ENCODE results near the gene PLCB2. TPM values are rescaled to one million over a fixed set of nuclear protein-coding genes. Genes with fewer than 3 reads are reported as not detected.

PLCB2 gene
- total and polyA plus RNA-seq, 5 experiments from 2014 or later = 14.5 to 166 (median 23.0) TPM

DNA sequence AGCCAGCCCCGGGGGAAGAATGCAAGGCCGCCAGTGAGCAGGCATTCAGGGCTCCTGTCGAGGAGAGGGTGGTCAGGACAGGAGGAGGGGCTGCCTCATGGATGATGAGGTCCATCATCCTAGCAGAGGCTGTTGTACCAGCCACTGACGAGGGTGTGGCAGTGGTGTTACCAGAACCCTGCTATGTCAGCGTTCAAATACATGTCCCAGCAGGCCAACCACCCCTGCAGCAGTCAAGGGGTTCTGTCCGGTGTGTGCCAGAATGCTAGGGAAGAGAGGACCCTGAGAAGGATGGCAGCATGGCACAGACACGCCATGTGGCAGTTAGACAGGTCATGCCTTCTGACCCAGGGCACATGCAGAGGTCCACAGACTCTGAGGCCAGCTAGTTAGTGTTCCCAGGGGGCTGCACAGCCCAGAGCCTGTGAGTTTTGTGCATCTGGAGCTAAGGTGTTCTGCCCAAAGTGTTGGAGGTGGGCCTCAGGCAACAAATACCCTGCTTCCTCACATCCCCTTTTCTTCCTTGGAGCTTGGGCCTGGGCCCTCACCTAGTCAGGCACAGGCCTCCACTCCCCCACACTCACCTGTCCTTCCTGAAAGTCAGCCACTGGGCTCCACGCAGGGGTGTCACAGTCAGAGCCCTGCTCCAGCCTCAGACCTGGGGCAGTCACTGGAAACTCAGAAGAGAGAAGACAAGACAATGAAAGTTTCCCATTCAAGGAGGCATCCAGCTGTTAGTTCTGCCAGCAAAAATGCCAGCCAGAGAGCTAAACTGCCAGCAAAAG, 61.0 kb downstream of the PLCB2 start:
- DNase-seq (no peak), ATAC-seq (no peak)
- Mint-ChIP-seq H3K4me1 (no peaks in the 10 kb centered on the region), H3K4me3 (no peak overlapping the region), H3K9me3 (no peaks in the 10 kb centered on the region), H3K27ac (no peak overlapping the region), H3K27me3 (peaks cover 2 to 19% (median 10%) of the 10 kb centered on the region in 5 donors), H3K36me3 (no peaks in the 10 kb centered on the region)
- POLR2A ChIA-PET = no interaction called here

DNA sequence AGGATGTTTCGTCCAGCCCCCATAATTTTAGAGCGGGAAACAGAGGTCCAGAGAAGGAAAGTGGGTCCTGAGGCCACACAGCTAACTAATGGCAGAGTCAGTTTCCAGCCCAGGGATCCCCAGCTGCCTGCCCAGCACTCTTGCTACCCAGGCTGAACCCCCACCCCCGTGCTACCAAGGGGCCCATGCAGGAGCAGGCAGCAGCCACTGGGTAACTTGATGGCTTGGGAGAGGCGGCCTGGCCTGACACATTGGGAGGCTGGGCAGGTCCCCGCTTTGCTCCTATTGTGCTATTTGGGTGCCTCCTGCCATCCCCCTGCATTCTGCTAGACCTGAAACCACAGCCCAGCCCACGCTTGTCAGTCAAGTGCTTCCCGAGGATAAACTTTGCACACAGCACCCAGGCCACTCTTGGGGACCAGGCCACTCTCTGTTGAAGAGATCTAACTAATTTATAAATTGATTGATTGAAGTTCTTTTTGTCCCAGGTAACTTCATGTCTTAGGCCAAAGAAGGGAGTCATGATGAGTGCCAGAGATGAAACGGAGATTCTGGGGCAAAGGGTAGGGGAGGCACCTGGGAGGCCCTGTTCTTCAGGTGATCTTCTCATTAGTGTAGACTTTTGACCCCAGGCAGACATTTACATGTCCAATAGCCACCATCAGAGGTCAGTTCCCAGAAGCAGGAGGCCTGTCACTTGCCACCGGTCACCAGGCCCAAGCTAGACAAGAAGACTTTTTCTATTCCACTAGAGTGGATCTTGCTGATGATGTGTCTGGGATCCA, 61.9 kb downstream of the PLCB2 start:
- H3K4me3 Mint-ChIP-seq = no peak overlapping the region
- DNase-seq (no peak), ATAC-seq (no peak)
- peak overlapping the region in 1 of 10 donors; percentile 52 for H3K27ac Mint-ChIP-seq
- H3K4me1 Mint-ChIP-seq = no peaks in the 10 kb centered on the region
- H3K36me3 Mint-ChIP-seq = no peaks in the 10 kb centered on the region
- H3K9me3 Mint-ChIP-seq = no peaks in the 10 kb centered on the region
- POLR2A ChIA-PET = no interaction called here
- H3K27me3 Mint-ChIP-seq = peaks cover 0 to 17% (median 2%) of the 10 kb centered on the region in 5 donors

DNA sequence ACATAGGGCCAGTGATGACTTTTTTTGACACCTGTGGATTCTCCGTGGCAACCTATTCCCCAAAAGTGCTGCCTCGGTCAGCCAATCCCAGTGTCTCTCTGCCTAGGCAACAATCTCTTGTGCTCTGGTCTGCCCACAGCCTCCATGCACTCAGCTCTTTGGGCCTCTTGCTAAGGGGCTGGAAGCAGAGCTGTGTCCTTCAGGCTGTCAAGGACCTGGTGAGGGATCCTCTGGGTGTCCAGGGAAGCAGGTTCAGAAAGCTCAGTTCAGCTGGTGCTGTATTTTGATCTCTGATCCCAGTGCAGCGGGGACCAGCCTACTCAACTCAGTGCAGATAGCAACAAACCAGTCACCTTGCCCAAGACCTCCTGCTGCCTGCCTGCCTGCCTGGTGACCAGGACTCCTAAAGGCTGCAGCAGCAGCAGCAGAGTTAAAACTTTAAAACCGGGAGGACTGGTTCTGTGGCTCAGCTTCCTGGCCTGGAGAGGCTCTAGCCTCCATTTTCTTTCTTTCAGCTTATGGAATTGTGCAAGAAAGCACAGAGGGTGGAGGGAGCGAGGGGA, 62.7 kb downstream of the PLCB2 start:
- Mint-ChIP-seq H3K36me3 (no peaks in the 10 kb centered on the region), H3K27ac (peak overlapping the region in 1 of 10 donors; percentile 52), H3K9me3 (no peaks in the 10 kb centered on the region), H3K27me3 (peaks cover 0 to 16% (median under 1%) of the 10 kb centered on the region in 5 donors), H3K4me3 (no peak overlapping the region), H3K4me1 (no peaks in the 10 kb centered on the region)
- DNase-seq (no peak), ATAC-seq (no peak)
- POLR2A ChIA-PET = no interaction called here

DNA sequence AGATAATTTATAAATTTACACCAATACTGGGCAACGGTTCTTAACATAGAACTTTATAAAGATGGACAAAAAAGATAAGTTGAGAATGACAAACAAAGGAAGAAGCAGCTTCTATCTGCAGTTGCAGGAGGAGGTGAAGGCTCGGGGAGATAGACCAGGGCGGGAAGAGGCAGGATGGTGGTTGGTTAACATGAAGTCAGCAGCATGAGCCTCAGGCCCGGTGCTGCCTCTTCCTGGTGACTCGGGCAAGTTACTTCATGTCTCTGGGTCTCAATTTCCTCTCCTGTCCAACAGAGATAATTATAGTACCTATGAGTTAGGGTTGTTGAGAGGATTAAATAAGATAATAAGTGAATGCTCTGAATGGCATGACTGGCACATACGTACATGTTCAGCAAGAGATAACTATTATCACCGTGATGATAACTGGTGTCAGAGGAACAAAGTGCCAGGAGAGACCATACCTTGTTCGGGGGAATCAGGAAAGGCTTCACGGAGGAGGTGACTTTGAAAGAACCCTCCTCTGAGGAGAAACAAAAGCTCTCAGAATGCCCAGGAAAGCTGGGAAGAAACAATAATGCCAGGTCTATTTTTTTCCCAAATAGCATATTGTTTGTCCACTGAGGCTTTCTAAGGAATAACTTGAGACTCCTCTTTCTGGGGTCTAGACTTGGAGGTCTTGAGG, 64.5 kb downstream of the PLCB2 start:
- ATAC-seq = no peak
- Mint-ChIP-seq H3K27me3 (peaks cover 5 to 28% (median 11%) of the 10 kb centered on the region in 5 donors), H3K36me3 (peaks cover 0 to under 1% (median 0%) of the 10 kb centered on the region in 3 donors), H3K4me1 (peaks cover 0 to 9% (median 8%) of the 10 kb centered on the region in 4 donors), H3K27ac (no peak overlapping the region), H3K4me3 (no peak overlapping the region), H3K9me3 (no peaks in the 10 kb centered on the region)
- POLR2A ChIA-PET = no interaction called here
- DNase-seq = no peak

DNA sequence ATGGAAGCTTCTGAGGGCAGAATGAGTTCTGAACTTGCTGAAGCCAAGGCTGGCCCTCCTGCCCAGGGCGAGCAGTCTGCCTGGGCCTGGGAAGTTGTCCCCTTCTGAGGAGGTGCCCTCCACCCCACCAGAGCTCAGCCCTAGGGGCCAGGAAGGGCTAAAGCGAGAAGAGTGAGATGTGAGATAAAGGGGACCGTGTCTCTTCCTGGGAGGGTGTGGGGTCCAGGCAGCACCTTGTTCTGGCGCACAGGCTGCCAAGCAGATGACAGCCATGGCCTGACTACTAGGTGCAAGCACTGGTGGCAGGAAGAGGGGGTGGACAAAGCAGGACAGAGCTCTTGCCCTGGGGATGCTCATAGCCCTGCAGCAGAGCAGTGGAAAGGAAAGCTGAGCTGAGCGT, 65.1 kb downstream of the PLCB2 start:
- Mint-ChIP-seq H3K36me3 (peaks cover 0 to 2% (median 0%) of the 10 kb centered on the region in 3 donors), H3K4me1 (peaks cover 0 to 13% (median 11%) of the 10 kb centered on the region in 4 donors), H3K27me3 (peaks cover 11 to 34% (median 16%) of the 10 kb centered on the region in 5 donors), H3K9me3 (no peaks in the 10 kb centered on the region), H3K4me3 (no peak overlapping the region), H3K27ac (peak overlapping the region in 1 of 10 donors; percentile 63)
- POLR2A ChIA-PET = no interaction called here
- DNase-seq (no peak), ATAC-seq (no peak)

DNA sequence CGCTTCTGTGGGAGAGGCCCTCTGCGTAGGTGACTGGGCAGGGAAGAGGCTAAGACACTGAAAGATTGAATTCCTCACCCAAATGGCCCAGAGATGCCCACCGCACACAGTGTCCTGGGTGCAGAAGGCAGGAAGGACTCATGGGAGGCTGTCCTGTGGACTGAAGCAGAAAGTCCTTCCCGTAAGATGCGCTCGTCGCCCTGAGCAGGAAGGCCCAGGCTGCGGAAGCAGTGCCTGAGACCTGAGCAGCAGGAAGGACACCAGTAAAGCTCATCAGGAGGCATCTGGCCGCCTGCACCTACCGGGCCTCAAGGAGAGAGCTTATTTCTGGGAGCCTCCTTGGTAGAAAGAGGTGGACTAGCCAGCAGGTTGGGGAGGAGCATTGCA, 65.5 kb downstream of the PLCB2 start:
- H3K4me1 Mint-ChIP-seq = peaks cover 0 to 15% (median 11%) of the 10 kb centered on the region in 4 donors

DNA sequence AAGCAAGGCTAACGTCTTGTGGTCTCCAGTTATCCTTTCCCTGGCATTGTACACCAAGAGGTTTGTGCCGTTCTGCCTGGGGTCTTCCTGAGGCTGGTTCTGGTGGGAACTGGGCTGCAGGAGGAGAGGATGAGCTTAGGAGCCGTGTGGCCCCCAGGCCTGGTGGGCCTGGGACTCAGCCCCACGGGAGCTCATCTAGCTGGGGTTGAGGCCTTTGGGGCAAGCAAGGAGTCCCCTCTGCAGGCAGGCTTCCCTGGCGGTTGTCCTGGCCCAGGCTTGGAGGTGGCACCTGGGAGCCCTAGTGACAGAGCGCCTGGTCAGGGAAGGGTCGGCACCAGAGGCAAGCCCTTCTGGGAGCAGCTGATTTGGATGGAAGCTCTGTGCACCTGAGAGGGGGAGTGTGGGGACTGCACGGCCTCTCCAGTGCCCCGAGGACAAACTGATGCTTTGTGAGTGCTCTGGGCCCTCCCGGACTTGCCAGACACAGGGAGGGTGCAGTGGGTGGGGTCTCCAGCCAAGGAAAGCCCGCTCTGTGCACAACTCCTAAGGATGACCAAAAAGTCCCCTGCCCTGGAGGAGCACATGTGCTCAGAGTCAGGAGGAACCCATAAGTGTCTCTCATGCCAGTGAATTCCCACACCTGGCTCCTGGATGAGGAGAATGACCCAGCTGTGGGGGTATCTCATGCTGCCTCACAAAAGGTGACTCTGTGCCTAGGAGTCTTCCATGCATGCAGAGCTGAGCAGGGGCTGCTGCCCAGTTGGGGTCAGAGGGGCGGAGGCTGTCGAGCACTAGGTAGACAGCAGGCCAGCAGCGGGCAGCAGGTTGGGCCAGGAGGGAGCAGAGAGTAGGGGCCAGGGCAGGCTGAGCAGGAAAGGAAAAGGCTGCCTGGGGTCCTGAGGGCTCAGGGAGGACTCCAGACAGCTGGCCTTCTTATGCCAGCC, 66.2 kb downstream of the PLCB2 start:
- ATAC-seq (no peak), DNase-seq (no peak)
- H3K27me3 Mint-ChIP-seq = peaks cover 11 to 43% (median 16%) of the 10 kb centered on the region in 5 donors
- peaks cover 0 to 2% (median 0%) of the 10 kb centered on the region in 3 donors for H3K36me3 Mint-ChIP-seq
- H3K27ac Mint-ChIP-seq = peak overlapping the region in 1 of 10 donors; percentile 52
- no peaks in the 10 kb centered on the region for H3K9me3 Mint-ChIP-seq
- peaks cover 0 to 15% (median 11%) of the 10 kb centered on the region in 4 donors for H3K4me1 Mint-ChIP-seq
- POLR2A ChIA-PET = interaction anchor here (0.9 kb wide), 1 partner anchor 9 kb away, joined by 3 read pairs; no protein-coding TSS in a partner anchor
- no peak overlapping the region for H3K4me3 Mint-ChIP-seq

More for the DNA sequence above, 65.5 kb downstream of the PLCB2 start:
- H3K36me3 Mint-ChIP-seq = peaks cover 0 to 2% (median 0%) of the 10 kb centered on the region in 3 donors
- POLR2A ChIA-PET = no interaction called here
- H3K4me3 Mint-ChIP-seq = no peak overlapping the region
- DNase-seq = no peak
- no peak for ATAC-seq
- H3K27me3 Mint-ChIP-seq = peaks cover 11 to 38% (median 16%) of the 10 kb centered on the region in 5 donors
- no peaks in the 10 kb centered on the region for H3K9me3 Mint-ChIP-seq
- peak overlapping the region in 1 of 10 donors; percentile 63 for H3K27ac Mint-ChIP-seq

DNA sequence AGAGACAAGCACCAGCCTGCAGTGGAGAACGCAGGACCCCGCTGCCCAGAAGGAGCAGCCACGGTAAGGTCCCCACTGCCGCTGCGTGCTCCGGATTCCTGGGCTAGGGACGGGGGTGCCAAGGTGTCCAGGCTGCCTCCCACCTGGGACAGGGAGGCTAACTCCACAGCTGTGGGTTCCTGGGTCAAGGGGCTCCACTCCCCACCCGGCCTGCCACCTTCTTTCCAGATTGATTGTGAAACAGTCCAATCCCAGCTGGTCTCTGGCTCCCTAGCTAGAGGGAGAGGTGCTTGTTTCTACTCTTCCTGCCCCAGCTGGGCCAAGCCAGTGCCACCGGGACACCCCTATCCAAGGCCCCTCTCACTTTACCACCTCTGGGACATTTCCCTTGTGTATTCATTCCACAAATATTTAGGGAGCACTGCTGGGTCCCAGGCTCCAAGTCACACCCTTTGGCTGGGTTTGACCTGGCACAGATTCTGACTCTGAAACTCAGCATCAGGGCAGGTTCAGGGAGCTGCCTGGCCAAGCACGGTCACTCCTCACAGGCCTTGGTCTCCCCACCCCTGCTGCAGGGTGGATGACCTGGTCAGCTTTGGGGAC, 67.0 kb downstream of the PLCB2 start:
- peaks cover 11 to 43% (median 16%) of the 10 kb centered on the region in 5 donors for H3K27me3 Mint-ChIP-seq
- POLR2A ChIA-PET = interaction anchor here (0.9 kb wide), 1 partner anchor 9 kb away, joined by 3 read pairs; no protein-coding TSS in a partner anchor
- no peaks in the 10 kb centered on the region for H3K9me3 Mint-ChIP-seq
- ATAC-seq (no peak), DNase-seq (no peak)
- H3K36me3 Mint-ChIP-seq = peaks cover 0 to 2% (median 0%) of the 10 kb centered on the region in 3 donors
- H3K27ac Mint-ChIP-seq = no peak overlapping the region
- peaks cover 0 to 15% (median 11%) of the 10 kb centered on the region in 4 donors for H3K4me1 Mint-ChIP-seq
- H3K4me3 Mint-ChIP-seq = no peak overlapping the region

DNA sequence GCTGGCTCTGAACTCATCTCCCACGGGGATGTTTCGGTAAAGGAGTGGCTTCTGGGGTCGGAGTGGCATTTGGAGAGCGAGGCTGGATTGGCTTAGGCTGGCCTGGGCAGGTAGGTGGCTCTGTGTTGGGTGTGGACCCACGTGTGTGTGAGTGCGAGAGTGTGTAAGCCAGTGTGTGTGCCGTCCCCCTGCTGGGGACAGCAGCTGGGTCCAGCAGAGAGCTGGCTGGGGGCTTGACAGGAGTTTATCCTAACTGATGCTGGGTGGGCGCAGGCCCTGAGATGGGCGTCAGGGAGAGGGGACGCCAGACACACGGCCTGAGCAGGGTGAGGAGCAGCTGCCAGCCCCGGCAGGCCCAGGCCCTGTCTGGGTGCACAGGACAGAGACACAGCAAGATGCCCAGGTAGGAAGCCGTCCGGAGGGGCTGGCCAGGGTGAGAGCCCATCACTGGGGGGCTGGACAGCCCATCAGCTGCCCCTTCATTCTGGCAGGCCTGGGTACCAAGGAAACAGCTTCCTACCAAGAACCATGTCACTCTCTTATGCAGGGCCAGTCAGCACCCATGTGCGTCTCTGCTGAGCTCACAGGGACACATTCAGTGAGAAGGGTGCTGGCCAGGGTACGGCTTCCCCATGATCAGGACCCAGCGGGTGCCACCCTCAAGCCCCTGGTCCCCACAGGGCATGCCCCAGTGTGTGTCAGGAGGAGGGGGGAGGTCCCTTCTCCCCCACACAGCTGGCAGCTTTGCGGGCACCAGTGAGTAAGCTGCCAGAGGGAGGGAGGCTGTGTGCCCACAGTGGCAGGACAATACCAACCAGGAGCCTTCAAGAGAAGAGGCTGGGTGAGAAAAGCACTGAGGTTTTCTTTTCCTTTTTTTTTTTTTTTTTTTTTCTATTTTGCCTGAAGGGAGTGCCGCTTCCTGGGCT, 67.8 kb downstream of the PLCB2 start:
- DNase-seq = peak in 1 of 10 donors; percentile 50
- H3K4me3 Mint-ChIP-seq = peak overlapping the region in 3 of 10 donors; percentile 9 to 27 (median 15)

DNA sequence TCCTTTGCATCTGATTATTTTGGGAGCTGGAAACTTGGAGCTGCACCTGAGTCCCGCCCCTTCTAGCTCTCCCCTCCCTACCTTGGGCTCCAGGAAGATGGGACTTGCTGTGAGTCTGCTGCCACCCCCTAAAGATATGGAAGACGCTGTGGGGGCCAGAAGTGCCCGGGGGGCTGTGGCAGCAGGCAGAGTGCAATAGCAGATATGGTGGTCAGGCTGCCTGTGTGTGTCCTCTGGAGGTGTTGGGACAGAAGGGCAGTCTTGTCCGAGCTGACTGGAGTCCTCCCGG, 68.4 kb downstream of the PLCB2 start:
- peak in 1 of 10 donors; percentile 50 for DNase-seq
- Mint-ChIP-seq H3K9me3 (no peaks in the 10 kb centered on the region), H3K36me3 (peaks cover 0 to 2% (median 0%) of the 10 kb centered on the region in 3 donors), H3K27me3 (peaks cover 11 to 43% (median 16%) of the 10 kb centered on the region in 5 donors), H3K4me1 (peaks cover 0 to 18% (median 14%) of the 10 kb centered on the region in 4 donors), H3K4me3 (peak overlapping the region in 3 of 10 donors; percentile 19 to 27 (median 26)), H3K27ac (peak overlapping the region in 2 of 10 donors; percentile 6 to 57)
- POLR2A ChIA-PET = no interaction called here
- ATAC-seq = no peak

More for the DNA sequence above, 67.8 kb downstream of the PLCB2 start:
- no peaks in the 10 kb centered on the region for H3K9me3 Mint-ChIP-seq
- ATAC-seq = no peak
- peak overlapping the region in 3 of 10 donors; percentile 6 to 57 (median 15) for H3K27ac Mint-ChIP-seq
- H3K27me3 Mint-ChIP-seq = peaks cover 11 to 43% (median 16%) of the 10 kb centered on the region in 5 donors
- H3K4me1 Mint-ChIP-seq = peaks cover 0 to 15% (median 13%) of the 10 kb centered on the region in 4 donors
- H3K36me3 Mint-ChIP-seq = peaks cover 0 to 2% (median 0%) of the 10 kb centered on the region in 3 donors
- POLR2A ChIA-PET = interaction anchor here (0.9 kb wide), 1 partner anchor 8 kb away, joined by 3 read pairs; no protein-coding TSS in a partner anchor

Measured in naive thymus-derived CD8-positive, alpha-beta T cell (primary cell).